ENCODE data around the gene CACNA1B. TPM values are rescaled to one million over a fixed set of nuclear protein-coding genes. Genes with fewer than 3 reads are reported as not detected.

The CACNA1B gene
- polyA plus RNA-seq, 1 experiment: 0.01 TPM

- CTCF ChIA-PET: no interaction called here
- no peak overlapping the region for H3K4me3 ChIP-seq (ENCODE audit: low read depth, low read length)
- POLR2A ChIA-PET: no interaction called here
- no peak for TF ChIP-seq CTCF (IDR thresholded peaks at IDR 0.05; ENCODE audit: low read depth, low read length)
- H3K27me3 ChIP-seq (ENCODE audit: control insufficient read depth, insufficient read depth, low read length): no peaks in the 10 kb centered on the region
- DNase-seq (ENCODE audit: low read depth, low spot score): no peak
- H3K27ac ChIP-seq (ENCODE audit: low read depth, low read length): no peak overlapping the region
- H3K9me3 ChIP-seq (ENCODE audit: control insufficient read depth, insufficient read depth, low read length): peaks cover 71% of the 10 kb centered on the region
Measured at GRCh38 chr9:138097501-138097991, 220.0 kb downstream of the CACNA1B start.

- Histone ChIP-seq H3K9me3 (ENCODE audit: control insufficient read depth, insufficient read depth, low read length) (peaks cover 76% of the 10 kb centered on the region), H3K4me3 (ENCODE audit: low read depth, low read length) (no peak overlapping the region), H3K27me3 (ENCODE audit: control insufficient read depth, insufficient read depth, low read length) (no peaks in the 10 kb centered on the region), H3K27ac (ENCODE audit: low read depth, low read length) (no peak overlapping the region)
- ChIA-PET POLR2A (no interaction called here), CTCF (no interaction called here)
- no peak for TF ChIP-seq CTCF (IDR thresholded peaks at IDR 0.05; ENCODE audit: low read depth, low read length)
- DNase-seq (ENCODE audit: low read depth, low spot score): no peak
Measured at GRCh38 chr9:138098116-138098907, 220.7 kb downstream of the CACNA1B start.

- Histone ChIP-seq H3K27me3 (ENCODE audit: control insufficient read depth, insufficient read depth, low read length) (no peaks in the 10 kb centered on the region), H3K27ac (ENCODE audit: low read depth, low read length) (no peak overlapping the region), H3K9me3 (ENCODE audit: control insufficient read depth, insufficient read depth, low read length) (peaks cover 82% of the 10 kb centered on the region), H3K4me3 (ENCODE audit: low read depth, low read length) (no peak overlapping the region)
- POLR2A ChIA-PET: no interaction called here
- DNase-seq (ENCODE audit: low read depth, low spot score): no peak
- CTCF ChIA-PET: no interaction called here
- TF ChIP-seq CTCF (IDR thresholded peaks at IDR 0.05; ENCODE audit: low read depth, low read length): no peak
Measured at GRCh38 chr9:138098908-138099791, 221.6 kb downstream of the CACNA1B start.

GRCh38 chr9:138099803-138100598 is 222.4 kb downstream of the CACNA1B start:
- Histone ChIP-seq H3K4me3 (ENCODE audit: low read depth, low read length) (no peak overlapping the region), H3K27me3 (ENCODE audit: control insufficient read depth, insufficient read depth, low read length) (no peaks in the 10 kb centered on the region), H3K9me3 (ENCODE audit: control insufficient read depth, insufficient read depth, low read length) (peaks cover 90% of the 10 kb centered on the region), H3K27ac (ENCODE audit: low read depth, low read length) (no peak overlapping the region)
- ChIA-PET POLR2A (no interaction called here), CTCF (no interaction called here)
- no peak for TF ChIP-seq CTCF (IDR thresholded peaks at IDR 0.05; ENCODE audit: low read depth, low read length)
- DNase-seq (ENCODE audit: low read depth, low spot score): no peak

All from AG04450 (cell line).